Measurements from ENCODE around the gene ARNT2. TPM values are rescaled to one million over a fixed set of nuclear protein-coding genes. Genes with fewer than 3 reads are reported as not detected.

The ARNT2 gene
- polyA plus RNA-seq, 1 of the 3 experiments (the other 2 are of a cell fraction): 17.0 TPM

- TF ChIP-seq REST (IDR thresholded peaks at IDR 0.05; ENCODE audit: low read depth, low read length) (no peak), YY1 (IDR thresholded peaks at IDR 0.05; ENCODE audit: low read depth) (no peak), CTCF (IDR thresholded peaks at IDR 0.05) (no peak), JUND (IDR thresholded peaks at IDR 0.05) (no peak)
These were observed 70.3 kb downstream of the ARNT2 start (continued) for GRCh38 chr15:80474224-80475215.

- ChIA-PET POLR2A (no interaction called here), CTCF (interaction anchor here (0.8 to 4.9 kb wide), 5 partner anchors 9 to 184 kb away, joined by 3 to 22 read pairs (median 3); no protein-coding TSS in a partner anchor)
- Histone ChIP-seq H3K9ac (no peak overlapping the region), H3K79me2 (ENCODE audit: insufficient read depth) (no peaks in the 10 kb centered on the region), H4K20me1 (ENCODE audit: insufficient read depth) (no peaks in the 10 kb centered on the region), H3K9me3 (no peaks in the 10 kb centered on the region), H3K27ac (ENCODE audit: low read depth in 2 of 2, low read length in 1 of 2) (no peak overlapping the region), H3K27me3 (ENCODE audit: insufficient read depth) (no peaks in the 10 kb centered on the region), H3F3A (replicated peaks; ENCODE audit: insufficient read depth) (peaks cover 15% of the 10 kb centered on the region), H3K9me2 (no peaks in the 10 kb centered on the region), H2AFZ (ENCODE audit: low read depth) (no peak overlapping the region), H3K4me1 (ENCODE audit: control insufficient read depth in 1 of 2, insufficient read depth in 2 of 2, low read depth in 1 of 2, low read length in 1 of 2) (peaks cover 0 to 12% of the 10 kb centered on the region in 2 experiments; a peak in 2 of 4 replicates), H3K36me3 (replicated peaks in 1 of 2; ENCODE audit: control insufficient read depth in 1 of 2, insufficient read depth in 2 of 2, low read length in 1 of 2) (peaks cover 7 to 34% of the 10 kb centered on the region in 2 experiments), H3K4me3 (ENCODE audit: low read depth in 2 of 2, low read length in 1 of 2) (no peak overlapping the region; a peak in 1 of 4 replicates), H3K4me2 (no peak overlapping the region)
- TF ChIP-seq RAD21 (IDR thresholded peaks at IDR 0.05; ENCODE audit: low read length) (no peak), CTCF (IDR thresholded peaks at IDR 0.05) (peak; percentile 43)
- DNase-seq: no peak
- WGBS (ENCODE audit: low lambda C conversion rate): 83% methylated on average over 2 of the region's 2 CpGs
These were observed 71.4 kb downstream of the ARNT2 start for GRCh38 chr15:80475572-80475971.
